ENCODE data around the gene ZNF580.

GRCh38 chr19:55663846-55664536 lies 23.2 kb downstream of the ZNF580 start:
- TF ChIP-seq POLR2A (IDR thresholded peaks at IDR 0.05; ENCODE audit: low read length) (no peak), GATA1 (IDR thresholded peaks at IDR 0.05; ENCODE audit: low read depth, low read length) (no peak)
